IMR-90 (cell line): Measurements from ENCODE around the gene OVCH1. TPM values are rescaled to one million over a fixed set of nuclear protein-coding genes. Genes with fewer than 3 reads are reported as not detected.

ENCODE experiments used
- ATAC-seq: fragments of 200-7000 bp; cut with Tn5 transposase; 2 replicates; pipeline ENCODE4 v1.9.1; 2020; ENCODE audit warnings: low read depth, mild to moderate bottlenecking, moderate library complexity
- BruUV-seq: library from RNA; stranded (reverse); fragments of 400-500 nt; replicated peaks from 2 replicates; lab custom pipeline; 2021; lab: Mats Ljungman, UMichigan
- CTCF ChIA-PET: fragments of 300-600 bp; formaldehyde crosslinking; extraction: SDS; loops from one replicate; lab custom pipeline; 2021; ENCODE audit warnings: antibody characterized with exemption; lab: Yijun Ruan, JAX
- POLR2A ChIA-PET: fragments of 300-600 bp; sonication (Branson Sonifier 250); formaldehyde crosslinking; loops from one replicate; lab custom pipeline; 2022; ENCODE audit warnings: antibody characterized with exemption; ENCODE audit not compliant: unreplicated experiment; lab: Charles Lee
- DNase-seq: peaks from one replicate; pipeline ENCODE4 v3.0.0; 2013
- H2AFZ ChIP-seq: replicated peaks from 2 replicates; pipeline ENCODE3; 2013; ENCODE audit warnings: low read length, mild to moderate bottlenecking; ENCODE audit not compliant: poor library complexity
- H2AK5ac ChIP-seq: 2 replicates; pipeline ENCODE4 v1.6.1; 2013; ENCODE audit warnings: low read depth, low read length, inconsistent platforms
- H2AK9ac ChIP-seq: replicated peaks from 2 replicates; pipeline ENCODE3; 2013; ENCODE audit warnings: mild to moderate bottlenecking, low read depth, low read length, moderate library complexity; ENCODE audit not compliant: poor library complexity
- H2BK120ac ChIP-seq: 2 replicates; pipeline ENCODE4 v1.6.1; 2013; ENCODE audit warnings: low read depth, low read length, inconsistent platforms
- H2BK15ac ChIP-seq: 3 replicates; pipeline ENCODE4 v1.6.1; 2013; ENCODE audit warnings: low read depth, low read length, inconsistent platforms
- H2BK20ac ChIP-seq: 2 replicates; pipeline ENCODE4 v1.6.1; 2013; ENCODE audit warnings: low read depth, mild to moderate bottlenecking, inconsistent platforms, low read length, moderate library complexity
- H2BK5ac ChIP-seq: 2 replicates; pipeline ENCODE4 v1.6.1; 2013; ENCODE audit warnings: mild to moderate bottlenecking, low read depth, low read length, inconsistent platforms; ENCODE audit not compliant: poor library complexity, severe bottlenecking
- H3K14ac ChIP-seq: replicated peaks from 2 replicates; pipeline ENCODE4 v1.6.1; 2013; ENCODE audit warnings: low read depth, low read length, inconsistent platforms
- H3K18ac ChIP-seq: 2 replicates; pipeline ENCODE4 v1.6.1; 2013; ENCODE audit warnings: low read depth, low read length, control low read depth
- H3K23ac ChIP-seq: 2 replicates; pipeline ENCODE4 v1.6.1; 2013; ENCODE audit warnings: low read depth, low read length, inconsistent platforms
- H3K27ac ChIP-seq: 2 replicates; pipeline ENCODE4 v1.5.1; 2013; ENCODE audit warnings: mild to moderate bottlenecking, control low read depth, low read length; ENCODE audit not compliant: insufficient read depth
- H3K27me3 ChIP-seq: 2 replicates; pipeline ENCODE4 v1.6.1; 2013; ENCODE audit warnings: low read length; ENCODE audit not compliant: control insufficient read depth, insufficient read depth
- H3K36me3 ChIP-seq: 2 replicates; pipeline ENCODE4 v1.6.1; 2013; ENCODE audit warnings: low read length, mixed read lengths; ENCODE audit not compliant: control insufficient read depth, insufficient read depth
- H3K4ac ChIP-seq: 2 replicates; pipeline ENCODE4 v1.6.1; 2013; ENCODE audit warnings: low read depth, low read length, inconsistent platforms
- H3K4me1 ChIP-seq: 2 replicates; pipeline ENCODE4 v1.6.1; 2013; ENCODE audit warnings: low read length, mixed read lengths; ENCODE audit not compliant: control insufficient read depth, insufficient read depth
- H3K4me2 ChIP-seq: 2 replicates; pipeline ENCODE4 v1.6.1; 2013; ENCODE audit warnings: low read depth, mild to moderate bottlenecking, control low read depth, low read length, moderate library complexity
- H3K4me3 ChIP-seq: 2 replicates; pipeline ENCODE4 v1.5.1; 2013; ENCODE audit warnings: low read depth, mild to moderate bottlenecking, control low read depth, low read length, moderate library complexity; ENCODE audit not compliant: insufficient read depth
- H3K56ac ChIP-seq: 2 replicates; pipeline ENCODE4 v1.6.1; 2013; ENCODE audit warnings: low read length, inconsistent platforms; ENCODE audit not compliant: insufficient read depth; ENCODE audit errors: extremely low read depth
- H3K79me1 ChIP-seq, 2 experiments: 2 replicates each; pipeline ENCODE4 v1.6.1; 2013; ENCODE audit warnings: low read length in 2 of 2, inconsistent platforms in 1 of 2, low read depth in 1 of 2
- H3K9ac ChIP-seq: 2 replicates; pipeline ENCODE4 v1.6.1; 2013; ENCODE audit warnings: low read depth, low read length, control low read depth
- H3K9me1 ChIP-seq: 2 replicates; pipeline ENCODE4 v1.6.1; 2013; ENCODE audit warnings: low read length, inconsistent platforms; ENCODE audit not compliant: insufficient read depth
- H3K9me3 ChIP-seq: 2 replicates; pipeline ENCODE4 v1.6.1; 2013; ENCODE audit warnings: low read length; ENCODE audit not compliant: control insufficient read depth, insufficient read depth
- H4K20me1 ChIP-seq: 2 replicates; pipeline ENCODE4 v1.6.1; 2013; ENCODE audit warnings: low read length, inconsistent platforms; ENCODE audit not compliant: insufficient read depth
- H4K5ac ChIP-seq: 2 replicates; pipeline ENCODE4 v1.6.1; 2013; ENCODE audit warnings: mild to moderate bottlenecking, low read depth, low read length, control low read depth
- H4K8ac ChIP-seq, 2 experiments: 2 replicates each; pipeline ENCODE4 v1.6.1; 2013; ENCODE audit warnings: low read depth in 2 of 2, low read length in 2 of 2, control low read depth in 1 of 2, inconsistent platforms in 1 of 2
- H4K91ac ChIP-seq: 2 replicates; pipeline ENCODE4 v1.6.1; 2013; ENCODE audit warnings: low read depth, low read length, inconsistent platforms; ENCODE audit not compliant: insufficient read depth
- MAZ ChIP-seq: IDR thresholded peaks from 2 replicates; pipeline ENCODE4 v1.6.1; 2012; ENCODE audit warnings: low read depth, mild to moderate bottlenecking, low read length, improper control_type of control experiment, moderate library complexity, borderline replicate concordance
- MXI1 ChIP-seq: IDR thresholded peaks from 2 replicates; pipeline ENCODE4 v1.6.1; 2012; ENCODE audit warnings: low read depth, mild to moderate bottlenecking, low read length, moderate library complexity, borderline replicate concordance
- POLR2A ChIP-seq: IDR thresholded peaks from 2 replicates; pipeline ENCODE4 v1.6.1; 2012; ENCODE audit warnings: mild to moderate bottlenecking, low read depth, low read length
- USF2 ChIP-seq: fragments of 150-350 bp; IDR thresholded peaks from 2 replicates; pipeline ENCODE4 v1.6.1; 2017; ENCODE audit warnings: mild to moderate bottlenecking, antibody characterized with exemption, low read length, low read depth
- WGBS, 2 experiments: methylation state at CpG; one replicate each; pipeline versions ENCODE4 v1.1.5 to v1.1.7; 2013; ENCODE audit warnings: missing lambda C conversion rate in 2 of 2; ENCODE audit not compliant: insufficient read length in 1 of 2; ENCODE audit errors: extremely low coverage in 2 of 2; 5-methylcytosine and 5-hydroxymethylcytosine counted together
- dilution Hi-C: fragments of 300-500 bp; cut with HindIII; formaldehyde crosslinking; loops from one replicate; pipeline ENCODE4 v1.14.3; 2018; ENCODE audit warnings: low sequenced_read_pairs; ENCODE audit not compliant: unreplicated experiment
- in situ Hi-C: fragments of 300-500 bp; cut with MboI; formaldehyde crosslinking; loops from 3 replicates; pipeline ENCODE4 v1.14.3; 2019; ENCODE audit warnings: low sequenced_read_pairs, inconsistent platforms, mixed read lengths
- intact Hi-C: fragments of 100-400 bp; cut with micrococcal nuclease; formaldehyde crosslinking; loops from 2 replicates; pipeline ENCODE4 v1.10.0; 2022
- polyA plus RNA-seq, 3 experiments: library from polyadenylated mRNA; depleted of rRNA; stranded (reverse); fragments of >200 nt; gene quantifications; 2 replicates each; pipeline ENCODE4 v1.2.3, GENCODE V29; 2012; ENCODE audit warnings: low replicate concordance in 1 of 3
- total RNA-seq: library from RNA; depleted of rRNA; stranded (reverse); fragments of >200 nt; gene quantifications from 2 replicates; pipeline ENCODE4 v1.2.3, GENCODE V29; 2012; rRNA removed

The OVCH1 gene
- total and polyA plus RNA-seq, 2 of the 4 experiments (the other 2 are of a cell fraction) = 0.05 to 0.18 TPM

GRCh38 chr12:29380536-29381523 is 116.7 kb downstream of the OVCH1 start, which contains the start of gene ERGIC2:
TSS of gene ERGIC2 (minus strand) at chr12:29381172. CDS start at chr12:29371633, 9,539 bp downstream.
- Histone ChIP-seq H4K20me1 (no peaks in the 10 kb centered on the region), H3K23ac (peak within 1 kb of the TSS; percentile 94), H3K18ac (peak within 1 kb of the TSS; percentile 81), H3K4ac (peak within 1 kb of the TSS; percentile 95), H4K8ac (peak within 1 kb of the TSS; percentile 94 to 97), H3K27ac (peak within 1 kb of the TSS; percentile 92), H2AFZ (peak within 1 kb of the TSS; percentile 97), H3K36me3 (no peaks in the 10 kb centered on the region), H3K9me1 (no peaks in the 10 kb centered on the region), H4K5ac (peak within 1 kb of the TSS; percentile 94), H2BK5ac (peak within 1 kb of the TSS; percentile 77), H2AK5ac (peak within 1 kb of the TSS; percentile 88), H2BK15ac (peak within 1 kb of the TSS; percentile 62; the same call in 1 of the 3 replicates), H3K14ac (peak within 1 kb of the TSS; percentile 92), H2AK9ac (peak within 1 kb of the TSS; percentile 89), H2BK20ac (peak within 1 kb of the TSS; percentile 21; the same call in 1 of the 2 replicates), H3K27me3 (no peaks in the 10 kb centered on the region), H3K9me3 (no peaks in the 10 kb centered on the region), H3K56ac (peak within 1 kb of the TSS; percentile 87), H3K4me2 (peak within 1 kb of the TSS; percentile 97), H3K4me3 (peak within 1 kb of the TSS; percentile 82), H2BK120ac (peak within 1 kb of the TSS; percentile 73), H3K4me1 (no peaks in the 10 kb centered on the region), H3K79me1 (peaks cover 17 to 30% of the 10 kb centered on the region in 2 experiments; a peak in 3 of 4 replicates), H4K91ac (peak within 1 kb of the TSS; percentile 93), H3K9ac (peak within 1 kb of the TSS; percentile 76)
- intact Hi-C loops (loop anchor here (5.0 kb wide), 1 partner anchor 116 kb away; the partner anchor contains the start of gene OVCH1), dilution Hi-C loops (no loop called here), in situ Hi-C loops (no loop called here)
- ATAC-seq (peak; percentile 98), DNase-seq (peak; percentile 99)
- ChIA-PET POLR2A (no interaction called here), CTCF (interaction anchor here (1.0 kb wide), 1 partner anchor 127 kb away, joined by 4 read pairs; no protein-coding TSS in a partner anchor)
- TF ChIP-seq USF2 = no peak
- TF ChIP-seq POLR2A = peak; percentile 69
- peak; percentile 60; the same call in 1 of the 2 replicates for TF ChIP-seq MXI1
- TF ChIP-seq MAZ = peak; percentile 29; the same call in 1 of the 2 replicates
- TSS peak; percentile 54 for BruUV-seq
- WGBS, 2 experiments = 0% methylated on average over 11 of the region's 55 CpGs; no CpG with 5 or more reads in 1 of the 2 experiments

Other genes starting within 250 kb of the OVCH1 start
- gene ERGIC2, start 116.5 kb downstream of the OVCH1 start, total RNA-seq = 45.3 and 107 TPM in 2 replicates
- 32.7 and 41.0 TPM in 2 replicates for gene ERGIC2, start 116.5 kb downstream of the OVCH1 start, polyA plus RNA-seq (2012; rRNA removed)